Fibroblast of lung (primary cell): ENCODE results near the gene ATG101.

Experiments
- EZH2 ChIP-seq: IDR thresholded peaks from 2 replicates; pipeline ENCODE4 v1.5.1; 2012; ENCODE audit warnings: low read length, control low read depth, mild to moderate bottlenecking; ENCODE audit errors: missing control alignments
- TF ChIP-seq, protein P1 (sequence below), 2 donors: IDR thresholded peaks in 1 of 2; conservative IDR thresholded peaks in 1 of 2; 1 replicate in 1 of 2; 2 replicates in 1 of 2; pipeline ENCODE4 v1.5.1; 2011 to 2012; ENCODE audit warnings: low read length in 2 of 2, control low read depth in 1 of 2, inconsistent platforms in 1 of 2, low read depth in 1 of 2, mild to moderate bottlenecking in 1 of 2

DNA sequence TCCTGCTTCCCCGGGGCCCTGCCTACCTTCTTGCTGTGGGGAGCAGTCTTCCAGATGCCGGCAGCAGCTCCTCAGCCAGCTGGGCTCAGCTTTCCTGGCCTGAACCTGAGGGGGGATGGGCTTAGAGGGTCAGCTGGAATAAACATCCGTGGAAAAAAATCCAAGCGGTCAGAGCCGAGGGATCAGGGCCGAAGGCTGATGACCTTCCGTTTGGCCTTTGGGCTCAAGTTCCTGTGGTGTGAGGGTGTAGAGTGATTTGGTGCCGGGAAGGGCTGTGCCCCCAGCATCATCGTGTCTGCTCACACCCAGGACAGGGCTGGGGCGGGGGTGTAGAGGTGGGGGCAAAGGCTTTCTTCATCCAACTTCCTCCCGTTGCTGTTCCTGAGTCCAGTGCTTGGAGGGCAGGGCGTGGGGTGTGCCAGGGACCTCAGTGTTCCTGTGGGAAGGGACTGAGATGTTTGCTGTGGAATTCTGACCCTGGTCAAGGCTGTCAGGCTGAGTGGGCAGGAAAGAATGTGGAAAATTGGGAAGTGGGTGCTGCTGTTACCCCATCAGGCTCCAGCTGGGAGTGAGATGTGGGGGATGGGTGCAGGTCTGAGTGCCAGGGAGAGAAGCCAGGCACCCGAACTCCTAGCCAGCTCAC, 12.4 kb downstream of the ATG101 start:
- TF ChIP-seq EZH2, result no peak
- TF ChIP-seq, protein P1, sequence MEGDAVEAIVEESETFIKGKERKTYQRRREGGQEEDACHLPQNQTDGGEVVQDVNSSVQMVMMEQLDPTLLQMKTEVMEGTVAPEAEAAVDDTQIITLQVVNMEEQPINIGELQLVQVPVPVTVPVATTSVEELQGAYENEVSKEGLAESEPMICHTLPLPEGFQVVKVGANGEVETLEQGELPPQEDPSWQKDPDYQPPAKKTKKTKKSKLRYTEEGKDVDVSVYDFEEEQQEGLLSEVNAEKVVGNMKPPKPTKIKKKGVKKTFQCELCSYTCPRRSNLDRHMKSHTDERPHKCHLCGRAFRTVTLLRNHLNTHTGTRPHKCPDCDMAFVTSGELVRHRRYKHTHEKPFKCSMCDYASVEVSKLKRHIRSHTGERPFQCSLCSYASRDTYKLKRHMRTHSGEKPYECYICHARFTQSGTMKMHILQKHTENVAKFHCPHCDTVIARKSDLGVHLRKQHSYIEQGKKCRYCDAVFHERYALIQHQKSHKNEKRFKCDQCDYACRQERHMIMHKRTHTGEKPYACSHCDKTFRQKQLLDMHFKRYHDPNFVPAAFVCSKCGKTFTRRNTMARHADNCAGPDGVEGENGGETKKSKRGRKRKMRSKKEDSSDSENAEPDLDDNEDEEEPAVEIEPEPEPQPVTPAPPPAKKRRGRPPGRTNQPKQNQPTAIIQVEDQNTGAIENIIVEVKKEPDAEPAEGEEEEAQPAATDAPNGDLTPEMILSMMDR (conservative IDR thresholded peaks at IDR 0.05 in 1 of 2, IDR thresholded peaks at IDR 0.05 in 1 of 2; ENCODE audit: low read depth in 1 of 2, low read length in 2 of 2), result no peak
